HG03108 (cell line): ENCODE measurements around the gene ACCSL.

Experiments
- ATAC-seq: cut with Tn5 transposase; IDR thresholded peaks from one replicate; pipeline ENCODE4 v1.9.1; 2021; ENCODE audit warnings: moderate library complexity; ENCODE audit not compliant: unreplicated experiment

Gene ACCSL

DNA sequence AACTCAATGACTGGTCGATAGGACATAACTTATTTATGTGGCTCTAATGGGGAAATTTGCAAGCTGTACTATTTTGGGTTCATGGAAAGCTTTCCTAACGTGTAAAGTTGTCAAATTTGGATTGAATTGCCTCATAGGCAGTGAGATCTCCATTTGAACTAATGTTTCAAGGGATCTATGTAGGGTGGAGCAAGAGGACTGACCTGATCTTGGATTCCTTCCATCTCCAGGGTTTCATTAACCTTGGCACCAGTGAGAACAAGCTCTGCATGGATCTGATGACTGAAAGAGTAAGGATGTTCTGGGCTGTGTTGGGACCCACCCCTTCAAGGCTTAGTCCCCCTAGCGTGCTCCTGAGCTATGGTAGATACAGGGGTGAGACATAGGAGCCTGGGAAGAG is 2.1 kb downstream of the ACCSL start:
- no peak for ATAC-seq

- no peak for ATAC-seq
These were observed 3.4 kb downstream of the ACCSL start for GRCh38 chr11:44051171-44051570.

DNA sequence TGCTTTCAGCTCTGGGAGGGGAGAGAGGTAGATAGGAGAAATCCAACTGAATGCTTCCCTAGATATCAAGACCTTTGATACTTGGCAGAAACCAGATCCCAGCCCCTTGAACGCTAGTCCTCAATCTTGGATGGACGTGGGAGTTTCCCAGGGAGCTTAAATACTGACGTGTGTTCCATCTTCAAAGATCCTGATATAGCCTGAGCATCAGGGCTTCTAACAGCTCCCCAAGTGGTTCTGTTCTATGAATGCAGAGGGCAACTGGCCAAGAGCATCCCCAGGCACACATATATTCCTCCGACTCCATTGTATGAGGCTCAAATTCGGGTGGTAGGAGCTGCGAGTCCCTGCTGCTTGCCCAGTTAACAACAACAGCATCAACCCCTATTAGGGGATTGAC is 9.6 kb downstream of the ACCSL start:
- ATAC-seq, result no peak

GRCh38 chr11:44058275-44058674 is 10.5 kb downstream of the ACCSL start:
- ATAC-seq, result no peak

DNA sequence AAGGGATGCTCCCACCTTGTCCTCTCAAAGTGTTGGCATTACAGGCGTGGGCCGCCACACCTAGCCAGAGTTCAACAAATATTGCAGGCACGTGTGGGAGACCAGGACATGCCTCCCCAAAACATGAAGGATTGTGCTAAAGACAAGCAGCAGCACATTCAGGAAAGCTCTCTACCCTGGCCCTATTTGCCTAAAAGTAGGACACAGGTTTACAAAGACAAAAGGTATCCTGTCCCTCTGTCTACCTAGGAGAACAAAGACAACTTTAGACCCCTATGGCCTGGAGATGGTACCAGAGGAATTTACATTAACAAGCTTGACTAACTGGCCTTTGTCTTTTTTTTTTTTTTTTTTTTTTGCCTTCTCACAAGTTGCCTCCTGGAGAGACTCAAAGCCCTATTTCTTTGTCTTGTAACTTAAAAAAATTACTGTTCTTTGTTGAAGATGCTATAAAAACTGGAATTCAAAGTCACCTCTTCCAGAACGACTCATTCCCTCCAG is 17.4 kb downstream of the ACCSL start:
- ATAC-seq, result no peak

DNA sequence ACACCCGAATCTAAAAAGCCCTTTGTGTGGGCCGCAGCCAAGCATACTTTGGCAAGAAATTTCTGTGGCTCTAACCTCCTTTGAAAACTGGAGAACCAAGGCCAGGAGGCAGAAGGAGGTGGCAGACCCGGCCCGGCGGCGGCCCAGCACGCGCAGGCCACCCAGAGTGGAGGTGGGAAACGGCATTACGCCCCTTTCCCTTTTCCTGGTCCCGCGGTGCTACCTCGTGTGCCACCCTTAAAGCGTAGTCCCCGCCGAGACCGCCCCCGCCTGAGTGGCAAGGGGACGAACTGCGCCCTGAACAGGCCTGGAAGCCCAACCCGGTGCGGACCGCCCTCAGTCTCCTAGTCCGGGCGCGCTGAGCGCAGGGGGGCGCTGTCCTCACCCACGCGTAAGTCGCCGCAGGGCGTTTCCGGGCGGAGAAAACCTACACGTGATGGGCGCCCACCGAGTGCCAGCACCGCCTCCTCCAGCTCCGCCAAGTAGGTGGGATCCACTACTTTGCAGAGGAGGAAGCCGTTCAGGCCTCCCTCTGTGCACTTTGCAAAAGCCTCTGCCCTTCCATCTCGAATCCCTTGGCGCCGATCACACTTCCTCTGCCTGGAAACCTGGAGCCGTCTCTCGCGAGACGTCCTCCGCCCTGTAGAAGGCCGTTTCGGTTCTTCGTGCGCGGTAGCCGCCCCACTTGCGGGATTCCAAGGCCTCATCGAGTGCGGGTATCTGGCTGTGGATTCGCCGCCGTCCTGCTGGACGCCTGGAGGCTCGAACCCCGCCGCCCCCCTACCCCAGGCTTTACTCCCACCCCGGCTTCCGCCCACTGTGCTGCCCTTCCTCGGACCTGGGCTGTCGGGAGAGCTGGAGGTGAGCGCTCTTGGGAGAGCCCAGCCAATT is 18.3 kb downstream of the ACCSL start, which contains the start of gene ACCS:
TSS of gene ACCS (plus strand) at position 430 of the 891 bp plus-strand sequence. CDS start 1,358 bp downstream, outside the sequence.
- ATAC-seq, result peak; percentile 98

DNA sequence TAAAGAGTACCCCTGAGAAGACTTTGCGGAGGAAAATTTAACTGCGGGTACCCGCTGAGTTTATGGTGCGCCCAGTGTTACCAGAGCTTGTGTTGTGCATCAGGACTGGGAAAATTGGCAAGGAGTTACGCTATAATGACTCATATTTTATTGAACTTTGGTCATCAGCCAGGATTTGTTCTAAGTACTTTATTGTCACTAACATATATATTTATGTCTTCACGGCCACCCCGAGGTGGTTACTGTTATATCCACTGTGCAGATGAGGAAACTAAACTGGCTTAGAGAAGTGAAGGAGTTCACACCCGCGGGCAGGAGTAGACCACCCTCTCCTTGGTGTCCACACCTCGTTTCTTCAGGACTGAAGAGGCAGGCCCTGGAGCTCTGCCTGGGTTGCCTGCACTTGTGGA is 19.0 kb downstream of the ACCSL start:
- no peak for ATAC-seq

DNA sequence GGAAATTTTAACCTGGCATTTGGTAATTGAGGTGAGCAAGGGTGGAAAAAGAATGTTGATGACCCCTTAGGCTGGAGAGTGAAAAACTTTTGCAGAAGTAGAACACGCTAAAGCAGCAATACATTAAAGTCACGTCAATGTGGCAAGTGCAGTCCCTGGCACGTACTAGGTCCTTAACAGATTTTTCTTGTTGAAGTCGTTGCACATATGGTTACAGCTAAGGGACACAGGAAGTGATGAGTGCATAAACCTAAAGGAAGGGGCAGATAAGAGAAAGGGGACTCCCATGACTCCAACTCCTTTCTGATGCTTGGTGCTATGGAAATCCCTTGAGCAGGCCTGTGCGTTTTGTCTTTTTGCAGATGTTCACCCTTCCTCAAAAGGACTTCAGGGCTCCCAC is 19.5 kb downstream of the ACCSL start:
- ATAC-seq, result no peak

GRCh38 chr11:44068180-44068579 is 20.4 kb downstream of the ACCSL start:
- no peak for ATAC-seq

DNA sequence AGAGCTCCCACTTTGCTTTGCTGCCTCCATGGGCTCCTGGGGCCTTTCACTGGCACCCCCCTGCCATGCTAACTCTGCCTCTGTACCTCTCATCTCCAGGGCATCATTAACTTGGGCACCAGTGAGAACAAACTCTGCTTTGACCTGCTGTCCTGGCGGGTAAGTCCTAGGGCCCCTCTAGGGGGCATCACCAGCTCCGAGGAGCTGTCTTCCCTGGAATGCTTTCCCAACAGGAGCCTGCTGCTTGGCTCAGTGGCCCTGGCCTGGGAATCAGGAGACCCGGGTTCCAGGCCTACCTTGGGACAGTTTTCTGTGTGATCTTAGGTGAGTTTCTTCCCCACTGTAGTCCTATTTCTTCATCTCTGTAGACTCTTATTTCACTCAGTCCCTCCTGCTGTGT is 23.4 kb downstream of the ACCSL start:
- ATAC-seq, result no peak

GRCh38 chr11:44072757-44073658 is 25.2 kb downstream of the ACCSL start:
- ATAC-seq, result no peak

DNA sequence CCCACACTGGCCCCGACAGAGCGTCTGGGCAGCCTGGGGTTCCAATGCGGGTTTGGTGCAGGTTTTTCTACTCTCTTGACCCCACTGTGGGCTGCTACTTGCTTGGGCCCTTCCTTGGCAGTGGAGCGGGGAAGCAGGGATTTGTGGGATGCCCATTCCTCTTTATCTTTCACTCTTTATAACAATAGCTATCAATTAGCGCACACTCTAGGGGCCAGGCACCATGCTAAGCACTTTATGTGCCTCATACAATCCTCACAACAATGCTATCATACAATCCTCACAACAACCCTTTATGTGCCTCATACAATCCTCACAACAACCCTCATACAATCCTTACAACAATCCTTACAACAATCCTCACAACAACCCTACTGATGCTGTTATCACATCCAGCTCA is 31.0 kb downstream of the ACCSL start:
- no peak for ATAC-seq

DNA sequence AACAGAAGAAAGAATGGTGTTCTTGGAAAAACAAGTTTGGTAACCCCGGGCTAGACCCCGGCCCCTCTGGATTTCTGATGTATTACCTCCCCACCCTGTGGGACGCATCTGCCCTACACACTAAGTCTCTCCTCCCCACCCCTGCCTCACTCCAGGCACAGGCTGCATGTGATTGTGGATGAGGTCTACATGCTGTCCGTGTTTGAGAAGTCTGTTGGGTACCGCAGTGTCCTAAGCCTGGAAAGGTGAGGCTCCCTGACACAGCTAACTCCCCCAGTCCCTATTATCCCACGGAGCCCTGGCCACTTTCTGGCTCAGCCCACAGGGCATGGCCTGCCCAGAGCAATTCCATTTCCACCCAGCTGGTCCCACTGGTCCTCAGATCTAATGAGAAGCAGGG is 31.6 kb downstream of the ACCSL start:
- no peak for ATAC-seq

DNA sequence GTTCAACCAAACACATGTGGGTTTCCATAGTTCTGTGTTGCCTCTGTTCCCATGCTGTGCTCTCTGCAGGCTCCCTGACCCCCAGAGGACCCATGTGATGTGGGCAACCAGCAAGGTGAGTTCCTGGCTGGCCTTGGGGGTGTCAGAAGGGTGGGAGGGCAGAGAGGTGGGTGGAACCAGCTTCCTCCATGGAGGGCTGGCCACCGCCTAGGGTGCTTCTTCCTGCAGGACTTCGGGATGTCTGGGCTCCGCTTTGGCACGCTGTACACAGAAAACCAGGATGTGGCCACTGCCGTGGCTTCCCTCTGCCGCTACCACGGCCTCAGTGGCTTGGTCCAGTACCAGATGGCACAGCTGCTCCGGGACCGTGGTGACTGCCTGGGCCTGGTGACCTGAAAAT is 33.2 kb downstream of the ACCSL start:
- no peak for ATAC-seq

- ATAC-seq, result no peak
These were observed 34.9 kb downstream of the ACCSL start for GRCh38 chr11:44082645-44083044.

DNA sequence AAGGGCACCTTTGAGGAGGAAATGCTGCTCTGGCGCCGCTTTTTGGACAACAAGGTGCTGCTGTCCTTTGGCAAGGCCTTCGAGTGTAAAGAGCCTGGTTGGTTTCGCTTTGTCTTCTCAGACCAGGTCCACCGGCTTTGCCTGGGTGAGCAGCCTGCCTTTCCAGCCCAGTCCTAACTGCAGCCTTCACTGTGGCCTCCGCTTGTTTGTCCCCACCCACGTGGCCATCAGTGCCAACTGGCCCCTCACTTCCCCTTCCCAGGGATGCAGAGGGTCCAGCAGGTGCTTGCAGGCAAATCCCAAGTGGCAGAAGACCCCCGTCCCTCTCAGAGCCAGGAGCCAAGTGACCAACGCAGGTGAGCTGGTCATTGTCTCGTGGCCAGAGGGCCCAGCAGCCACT is 35.7 kb downstream of the ACCSL start:
- no peak for ATAC-seq

DNA sequence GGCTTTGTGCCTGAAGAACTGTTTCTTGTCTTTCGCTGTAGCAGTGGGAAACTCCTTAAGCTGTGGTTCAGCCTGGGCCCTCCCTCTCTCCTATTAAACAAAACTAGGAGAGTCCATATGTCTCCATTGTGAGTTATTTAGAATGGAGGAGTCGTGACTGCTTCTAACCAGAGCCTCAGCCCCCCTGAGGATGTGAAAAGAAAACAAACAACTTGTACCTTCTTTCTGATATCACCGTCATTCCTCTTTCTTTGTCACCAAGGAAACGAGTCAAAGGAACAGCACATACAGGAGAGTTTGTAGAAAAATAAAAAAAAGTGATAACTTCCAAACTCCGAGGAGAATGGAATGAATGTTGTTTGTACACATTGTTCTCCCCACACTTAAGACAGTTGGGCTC is 36.1 kb downstream of the ACCSL start:
- ATAC-seq, result no peak

DNA sequence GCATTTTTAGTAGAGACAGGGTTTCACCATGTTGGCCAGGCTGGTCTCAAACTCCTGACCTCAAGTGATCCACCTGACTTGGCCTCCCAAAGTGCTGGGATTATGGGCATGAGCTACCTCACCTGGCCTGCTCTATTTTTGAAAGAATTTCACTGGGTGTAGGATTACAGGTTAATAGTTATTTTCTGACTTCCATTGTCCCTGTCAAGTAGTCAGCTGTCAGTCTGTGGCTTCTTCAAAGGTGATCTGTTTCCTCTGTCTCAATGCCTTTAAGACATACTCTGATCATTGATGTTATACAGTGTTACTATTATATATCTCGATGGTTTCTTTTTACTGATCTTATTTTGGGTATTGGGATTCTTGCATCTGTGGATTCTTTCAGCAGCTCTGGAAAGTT is 37.5 kb downstream of the ACCSL start:
- no peak for ATAC-seq

DNA sequence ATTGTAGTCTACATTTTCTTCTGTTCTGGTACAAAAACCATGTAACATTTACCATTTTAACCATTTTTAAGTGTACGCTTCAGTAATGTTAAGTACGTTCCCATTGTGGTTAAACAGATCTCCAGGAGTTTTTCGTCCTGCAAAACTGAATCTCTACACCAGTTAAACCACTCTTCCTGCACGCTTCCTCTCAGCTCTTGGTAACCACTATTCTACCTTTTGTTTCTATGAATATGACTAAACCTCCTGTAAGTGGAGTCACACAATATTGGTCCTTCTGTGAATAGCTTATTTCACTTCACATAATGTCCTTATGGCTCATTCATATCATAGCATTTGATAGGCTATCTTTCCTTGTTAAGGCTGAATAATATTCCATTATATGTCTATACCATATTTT is 40.6 kb downstream of the ACCSL start:
- no peak for ATAC-seq

- ATAC-seq, result no peak
These were observed 41.1 kb downstream of the ACCSL start for GRCh38 chr11:44088871-44089270.

GRCh38 chr11:44090539-44090938 is 42.8 kb downstream of the ACCSL start:
- ATAC-seq, result no peak
